ENCODE data around the gene CRNKL1.

- TF ChIP-seq CTCF (IDR thresholded peaks at IDR 0.05; ENCODE audit: insufficient read depth, low read length, poor library complexity, severe bottlenecking) (no peak), EZH2phosphoT487 (conservative IDR thresholded peaks at IDR 0.05; ENCODE audit: low read length) (no peak)
Observed at GRCh38 chr20:20085812-20086211, 33.5 kb upstream of the CRNKL1 start.
